ENCODE measurements around the gene FLRT1.

- TF ChIP-seq POLR2A (IDR thresholded peaks at IDR 0.05) (no peak), CTCF (IDR thresholded peaks at IDR 0.05) (no peak), POLR2AphosphoS5 (IDR thresholded peaks at IDR 0.05) (no peak)
These were observed 14.0 kb upstream of the FLRT1 start for GRCh38 chr11:64021757-64022093.

All from gastroesophageal sphincter (tissue), 3 donors.